NOMO-1 (cell line): ENCODE data around the gene SCGN.

Experiments
- DNase-seq, 2 experiments: peaks; one replicate each; lab custom pipeline; 2025; ENCODE audit not compliant: unreplicated experiment in 2 of 2; lab: John Stamatoyannopoulos, UW

SCGN gene

DNA sequence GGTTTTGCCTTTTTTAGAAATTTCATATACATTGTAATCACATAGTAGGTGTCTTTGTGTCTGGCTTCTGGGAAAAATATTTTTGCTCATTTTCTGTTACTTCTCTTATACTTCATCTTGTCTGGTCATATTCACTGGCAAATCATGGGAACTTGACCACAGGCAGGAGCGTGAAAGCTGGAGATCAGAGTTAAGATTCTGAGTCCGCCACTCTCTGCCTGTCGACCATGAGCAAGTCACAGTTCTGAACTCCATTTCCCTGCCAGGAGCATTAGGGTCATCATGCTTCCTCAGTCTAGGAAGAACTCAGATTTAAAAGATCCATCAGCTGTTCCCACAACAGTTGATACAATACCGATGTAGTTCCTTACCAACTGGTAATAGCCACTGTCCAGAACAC, 12.4 kb upstream of the SCGN start:
- no peak for DNase-seq

DNA sequence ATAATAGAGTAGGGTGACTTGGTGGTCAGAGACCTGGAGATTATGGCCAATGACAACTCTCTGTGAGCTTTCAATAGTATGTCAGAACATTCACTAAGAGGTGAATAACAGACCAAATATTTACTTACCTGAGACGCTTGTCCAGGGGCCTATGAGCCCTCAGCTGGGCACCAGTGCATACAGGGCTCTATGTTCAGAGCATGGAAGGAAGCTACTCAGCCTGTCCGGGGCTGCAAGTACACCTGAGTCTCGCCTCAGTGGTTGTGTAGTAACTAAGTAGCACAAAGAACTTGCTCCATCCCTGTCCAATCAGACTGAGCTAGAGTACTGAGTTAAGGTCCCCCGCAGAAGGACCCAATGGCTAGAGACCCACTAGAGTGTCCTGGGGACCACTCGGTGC, 11.6 kb upstream of the SCGN start:
- DNase-seq: no peak

DNA sequence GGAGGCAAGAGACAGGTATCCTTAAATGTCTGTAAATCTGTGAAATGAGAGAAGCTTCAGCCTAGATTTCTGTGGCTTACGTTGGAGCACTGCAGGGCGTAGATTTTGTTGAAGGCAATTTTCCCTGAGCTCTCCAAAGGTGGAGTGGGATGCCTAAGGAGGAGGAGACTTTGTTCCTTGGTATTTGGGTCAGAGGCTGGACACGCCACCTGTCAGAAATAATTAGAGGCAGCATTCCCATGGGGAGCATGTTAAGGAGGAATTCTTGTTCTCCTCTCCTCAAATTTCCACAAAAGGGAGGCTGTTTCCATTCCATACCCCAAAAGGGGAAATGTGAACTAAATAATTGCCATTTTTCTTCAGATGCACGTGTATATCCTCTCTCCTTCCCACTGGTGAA, 11.1 kb upstream of the SCGN start:
- DNase-seq: no peak

DNA sequence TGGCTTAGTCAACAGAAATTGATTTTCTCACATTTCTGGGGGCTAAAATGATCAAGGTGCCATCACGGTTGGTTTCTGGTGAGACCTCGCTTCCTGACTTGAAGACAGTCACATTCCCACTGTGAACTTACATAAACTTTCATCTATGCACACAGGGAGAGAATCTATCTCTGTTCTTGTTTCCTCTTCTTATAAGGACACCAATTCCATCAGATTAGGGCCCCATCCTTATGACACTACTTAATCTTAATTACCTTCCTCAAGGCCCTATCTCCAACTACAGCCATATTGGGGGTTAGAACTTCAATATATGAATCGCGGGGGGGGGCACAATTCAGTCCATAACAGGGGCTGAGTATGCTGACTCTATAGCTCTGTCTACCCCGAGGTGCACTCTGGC, 10.6 kb upstream of the SCGN start:
- no peak for DNase-seq

DNA sequence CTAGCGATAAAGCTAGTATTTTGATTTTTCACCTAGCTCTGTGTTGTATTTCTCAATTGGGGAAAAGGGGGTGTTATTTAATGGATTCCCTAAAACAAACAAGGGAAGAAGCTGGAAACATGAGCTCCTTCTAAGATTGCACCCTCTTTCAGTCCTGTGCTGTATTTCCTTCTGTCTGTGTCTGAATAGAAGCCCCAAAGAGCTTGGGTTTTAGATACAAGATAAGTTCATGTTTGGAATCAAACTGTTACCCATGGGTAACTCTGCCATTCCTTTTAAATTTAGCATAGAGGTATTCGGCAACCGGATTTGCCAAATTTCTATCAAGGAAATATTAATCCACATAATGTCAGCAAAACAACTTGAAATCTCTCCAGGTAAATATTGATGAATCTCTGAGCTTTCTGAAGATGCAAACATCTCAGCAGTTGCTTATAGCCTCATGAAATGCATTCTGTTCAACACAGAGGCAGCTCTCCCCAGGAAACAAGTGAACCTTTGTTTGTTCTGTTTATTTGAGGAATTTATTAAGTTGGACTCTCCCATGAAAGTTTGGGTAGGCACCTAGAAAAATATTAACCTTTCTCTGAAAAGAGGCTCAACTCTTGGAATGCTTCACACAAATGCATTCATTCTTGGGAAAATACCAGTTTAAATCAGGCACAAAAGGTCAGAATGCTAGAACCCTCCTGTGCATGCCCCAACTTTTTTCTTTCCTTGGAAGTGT, 9.9 kb upstream of the SCGN start:
- DNase-seq: no peak

DNA sequence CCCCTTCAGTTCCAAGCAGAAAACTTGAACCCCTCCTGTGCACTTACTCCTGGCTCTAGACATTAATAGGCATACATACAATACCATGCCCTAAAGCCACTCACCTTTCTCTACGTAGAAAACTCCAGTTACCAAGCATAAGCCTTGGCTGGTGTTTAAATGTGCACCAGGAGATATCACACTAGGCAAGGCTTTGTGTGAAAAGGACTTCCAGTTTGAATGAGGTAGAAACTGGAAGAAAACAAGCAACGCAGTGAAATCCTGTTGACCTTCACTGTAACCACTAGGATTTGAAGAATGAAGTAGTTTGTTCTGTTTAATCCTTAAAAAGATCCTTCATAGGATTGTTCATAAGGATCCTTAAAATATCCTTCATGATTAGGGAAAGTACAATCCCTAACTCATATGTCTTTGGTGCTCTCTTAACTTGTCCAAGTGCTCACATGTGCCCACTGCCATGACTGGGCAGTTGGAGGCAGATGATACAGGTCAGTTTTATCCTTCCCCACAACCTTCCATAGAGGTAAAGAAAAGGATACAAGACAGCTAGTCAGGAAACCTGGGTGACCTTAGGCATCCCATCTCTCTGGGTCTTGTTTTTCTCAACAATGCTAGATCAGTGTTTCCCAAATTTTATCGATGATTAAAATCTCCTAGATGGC, 9.2 kb upstream of the SCGN start:
- DNase-seq: no peak

DNA sequence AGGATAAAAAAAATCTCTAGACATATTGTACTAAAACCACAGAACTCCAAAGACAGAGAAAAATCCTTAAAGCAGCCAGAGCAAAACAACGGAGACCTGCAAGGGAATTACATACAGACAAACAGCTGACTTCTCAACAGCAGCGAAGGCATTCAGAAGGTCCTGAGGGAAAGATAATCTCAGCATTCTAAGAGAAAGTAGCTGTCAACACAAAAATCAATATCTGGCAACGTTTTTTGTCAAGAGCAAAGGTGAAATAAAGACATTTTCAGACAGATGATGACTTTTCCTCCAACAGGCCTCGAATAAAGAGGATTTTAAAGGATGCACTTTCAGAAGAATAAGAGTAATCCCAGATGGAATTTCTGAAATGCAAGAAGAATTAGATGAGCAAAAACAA, 6.1 kb upstream of the SCGN start:
- DNase-seq: no peak

DNA sequence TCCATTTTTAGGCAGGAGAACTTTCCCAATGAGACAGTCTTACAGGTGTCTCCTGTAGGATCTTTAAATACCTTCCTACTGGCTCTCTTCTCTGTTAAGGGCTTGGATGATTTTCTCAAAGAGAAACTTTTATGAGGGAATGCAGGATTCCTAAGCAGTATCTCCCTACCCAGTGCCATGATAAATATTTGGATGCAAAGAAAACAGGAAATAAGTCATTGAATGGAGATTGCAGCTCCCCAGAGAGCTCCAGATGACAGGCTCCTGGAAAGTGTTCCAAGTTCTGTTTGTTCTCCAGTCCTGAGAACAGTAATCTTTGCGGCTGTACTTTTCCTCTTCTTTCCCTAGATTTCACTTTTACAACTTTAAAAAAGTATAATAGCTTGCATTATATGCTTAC, 2.4 kb upstream of the SCGN start:
- DNase-seq: no peak

DNA sequence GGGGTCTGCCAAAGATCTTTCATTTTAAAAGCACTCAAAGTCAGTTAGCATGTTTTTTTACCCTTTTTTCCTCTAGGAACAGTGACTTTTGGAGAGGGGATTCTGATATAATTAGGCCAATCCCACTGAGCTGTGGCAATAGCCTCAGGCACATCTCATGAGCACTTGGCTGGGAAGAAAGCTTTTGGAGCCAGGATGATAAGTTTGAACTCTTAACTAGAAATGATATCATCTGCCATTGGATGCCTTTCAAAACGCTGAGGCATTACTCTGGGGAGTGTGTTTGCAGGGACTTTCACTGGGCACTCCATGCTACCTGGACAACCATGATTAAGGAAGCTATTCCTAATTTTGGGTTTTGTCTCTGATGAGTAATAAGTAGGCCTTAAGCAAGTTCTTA, 3.7 kb downstream of the SCGN start:
- DNase-seq: no peak

DNA sequence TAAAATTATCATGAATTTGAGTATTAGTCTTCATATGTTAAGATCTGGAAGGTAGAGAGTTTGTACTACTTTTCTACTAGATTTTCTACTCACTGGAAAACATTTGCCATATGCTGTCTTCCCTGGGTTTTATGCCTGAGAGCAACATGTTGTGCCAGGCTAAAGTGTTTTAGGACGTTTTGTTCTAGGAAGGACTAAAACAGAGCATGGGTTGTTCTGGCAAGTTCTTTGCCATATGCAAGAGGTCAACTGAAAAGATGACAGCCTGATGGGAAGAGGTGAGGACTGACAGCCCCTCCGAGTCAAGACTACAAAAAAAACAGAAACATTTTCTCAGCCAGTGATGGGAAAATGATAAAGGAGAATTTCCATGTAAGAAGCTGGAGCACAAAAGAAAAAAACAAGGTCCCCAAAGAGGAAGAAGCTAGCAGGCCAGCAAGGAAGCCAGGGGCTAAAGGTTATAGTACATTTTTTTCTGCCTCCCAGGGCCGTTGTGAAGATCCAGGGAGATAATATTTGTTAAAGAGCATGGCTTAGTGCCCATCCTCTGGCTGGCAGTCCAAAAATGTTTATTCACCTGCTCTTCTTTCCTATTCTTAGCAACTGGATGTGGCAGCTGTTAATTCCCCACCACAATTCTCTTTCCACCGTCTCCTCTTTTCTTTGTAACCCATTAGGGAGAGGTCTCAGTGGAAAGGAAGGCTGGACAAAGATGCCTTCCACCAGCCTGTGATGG, 7.8 kb downstream of the SCGN start:
- no peak for DNase-seq

DNA sequence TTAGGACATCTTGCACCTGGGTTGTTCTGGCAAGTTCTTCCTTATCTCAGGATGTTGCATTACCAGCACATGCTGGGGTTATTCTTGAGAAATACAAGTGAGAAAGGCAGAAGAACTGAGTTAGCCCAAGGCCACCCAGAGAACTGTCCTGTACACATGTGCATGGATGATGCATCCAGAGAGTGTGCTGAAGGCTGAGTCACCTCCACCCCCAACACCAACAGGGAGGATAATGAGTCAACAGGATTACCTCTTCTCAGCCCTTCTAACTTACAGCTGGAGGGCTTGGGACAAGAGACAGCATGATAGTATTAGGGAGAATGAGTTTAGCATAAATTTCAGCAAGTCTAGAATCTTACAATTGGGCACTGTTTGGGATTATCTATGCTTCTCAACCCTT, 8.5 kb downstream of the SCGN start:
- no peak for DNase-seq

DNA sequence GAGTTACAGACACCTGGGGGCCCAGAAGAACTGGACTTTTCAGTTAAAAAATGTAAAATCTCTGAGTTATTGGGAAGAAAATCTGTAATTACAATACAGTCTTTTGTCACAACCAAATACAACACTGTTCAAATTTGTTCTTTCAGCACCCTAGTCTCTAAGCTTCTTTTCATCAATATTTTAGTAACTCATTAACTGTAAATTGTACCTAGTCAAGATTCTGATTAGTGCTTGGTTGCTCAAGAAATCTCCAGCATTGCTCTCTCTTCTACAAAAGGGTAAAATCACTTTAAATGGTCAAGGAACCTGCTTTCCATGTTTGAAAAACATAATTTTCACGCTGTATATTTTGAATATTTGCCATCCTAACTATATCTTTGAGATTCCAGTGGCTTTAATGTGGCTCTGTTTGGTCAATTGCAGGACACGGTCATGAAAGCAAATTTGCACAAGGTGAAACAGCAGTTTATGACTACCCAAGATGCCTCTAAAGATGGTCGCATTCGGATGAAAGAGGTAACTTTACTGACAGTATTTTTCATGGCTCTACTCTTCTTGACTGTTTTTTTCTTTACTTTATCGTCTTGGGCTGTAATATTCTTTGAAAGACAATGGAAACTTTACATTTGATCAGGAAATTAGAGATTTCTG, 9.2 kb downstream of the SCGN start:
- no peak for DNase-seq

DNA sequence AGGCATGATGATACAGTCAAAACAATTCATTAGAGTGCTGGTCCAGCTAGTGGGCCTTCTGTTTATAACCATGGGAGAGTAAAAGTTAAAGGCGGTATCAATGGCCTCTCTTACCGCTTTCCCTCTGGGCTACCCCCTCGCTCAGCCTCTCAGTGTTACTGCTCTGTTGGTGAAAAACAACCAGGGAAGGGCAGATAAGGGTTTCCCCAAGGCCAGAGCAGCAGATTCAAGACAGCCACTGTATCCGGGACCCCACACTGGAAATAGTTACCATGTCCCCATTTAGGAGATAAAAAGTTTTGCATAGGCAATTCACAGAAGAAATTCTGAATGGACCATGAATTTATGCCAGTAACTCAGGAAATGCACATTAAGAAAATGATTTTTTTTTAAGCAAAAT, 13.4 kb downstream of the SCGN start:
- no peak for DNase-seq

DNA sequence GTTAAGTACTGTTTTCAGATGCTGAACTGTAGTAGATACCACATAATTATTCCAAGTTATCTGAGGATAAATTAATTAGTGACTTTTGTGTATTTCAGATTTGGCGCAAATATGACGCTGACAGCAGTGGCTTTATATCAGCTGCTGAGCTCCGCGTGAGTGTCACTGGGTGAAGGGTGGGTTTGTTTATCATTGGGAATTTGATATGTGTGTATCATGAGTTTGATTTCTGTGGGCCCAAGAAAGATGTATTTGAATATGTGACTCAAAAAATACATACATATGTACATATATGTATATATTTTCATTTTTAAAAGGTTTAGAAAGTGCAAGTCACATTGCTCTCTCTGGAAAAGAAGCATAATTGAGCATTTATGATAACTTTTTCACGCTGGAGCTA, 17.4 kb downstream of the SCGN start:
- no peak for DNase-seq

DNA sequence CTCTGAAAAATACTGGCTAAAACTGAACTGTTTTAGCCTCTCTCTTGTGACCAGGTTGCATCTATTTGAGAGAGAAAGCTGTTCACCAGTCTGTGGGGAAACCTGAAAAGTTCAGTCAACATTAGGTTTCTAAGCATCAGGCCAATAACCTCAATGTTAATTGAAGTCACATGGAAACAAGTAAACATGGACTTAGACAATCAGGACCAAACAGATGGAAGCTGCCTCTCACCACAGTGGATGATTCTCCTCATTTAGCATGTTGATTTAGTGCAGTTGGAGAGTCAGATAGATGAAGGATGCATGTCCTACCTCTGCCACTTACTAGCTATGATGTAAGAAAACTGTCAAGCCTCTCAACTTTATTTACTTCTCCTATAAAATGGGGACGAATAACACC, 18.2 kb downstream of the SCGN start:
- DNase-seq: no peak

DNA sequence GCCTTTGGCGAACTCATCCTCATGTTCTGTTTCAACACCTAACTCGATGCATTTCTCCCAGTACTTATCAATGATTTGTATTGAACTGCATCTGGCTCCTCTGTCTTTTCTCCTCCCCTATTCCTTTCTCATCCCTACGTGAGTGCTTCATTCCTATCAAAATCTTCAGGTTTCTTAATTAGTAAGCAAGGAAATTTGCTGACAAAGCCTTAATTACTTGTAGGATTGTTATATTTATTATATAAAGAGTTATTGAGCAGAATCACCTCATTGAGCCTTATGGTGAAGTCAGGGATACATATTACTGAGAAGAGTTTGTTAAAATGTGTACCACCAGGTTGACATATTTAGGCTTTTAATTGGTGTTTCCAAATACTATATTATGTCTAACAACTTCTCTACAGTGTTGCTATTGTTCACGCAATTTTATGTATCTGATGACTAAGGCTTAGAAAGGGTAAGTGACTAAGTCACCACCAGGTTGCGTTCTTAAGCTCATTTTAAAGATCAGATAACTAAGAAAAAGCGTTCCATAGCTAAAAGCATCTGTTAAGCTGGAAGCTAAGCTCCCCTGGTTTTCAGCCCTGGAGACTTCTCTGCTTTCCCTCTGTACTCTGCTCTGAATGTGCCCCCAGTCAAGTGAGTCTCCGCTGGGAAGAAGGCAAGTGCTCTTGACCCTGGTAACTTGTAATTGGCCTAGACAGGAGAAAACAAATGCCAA, 18.9 kb downstream of the SCGN start:
- peak; percentile 16 to 47 for DNase-seq

DNA sequence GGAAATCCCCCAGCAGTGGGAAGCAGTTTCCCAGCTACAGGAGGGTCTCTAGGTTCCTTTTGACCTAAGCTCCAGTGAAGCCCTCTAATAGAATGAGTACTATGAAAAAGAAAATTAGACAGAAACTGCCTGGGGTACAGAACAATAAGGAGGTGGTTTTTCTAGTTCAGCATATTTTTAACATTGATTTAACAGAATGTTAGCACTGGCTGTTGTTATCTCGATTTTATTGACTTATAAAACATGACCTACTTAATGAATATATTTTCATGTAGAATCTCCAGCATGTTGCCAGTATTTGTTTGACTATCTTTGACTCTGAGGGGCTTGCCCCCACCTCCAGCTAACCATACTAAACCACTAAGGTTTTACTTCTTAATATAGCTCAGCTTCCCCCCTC, 19.6 kb downstream of the SCGN start:
- no peak for DNase-seq

DNA sequence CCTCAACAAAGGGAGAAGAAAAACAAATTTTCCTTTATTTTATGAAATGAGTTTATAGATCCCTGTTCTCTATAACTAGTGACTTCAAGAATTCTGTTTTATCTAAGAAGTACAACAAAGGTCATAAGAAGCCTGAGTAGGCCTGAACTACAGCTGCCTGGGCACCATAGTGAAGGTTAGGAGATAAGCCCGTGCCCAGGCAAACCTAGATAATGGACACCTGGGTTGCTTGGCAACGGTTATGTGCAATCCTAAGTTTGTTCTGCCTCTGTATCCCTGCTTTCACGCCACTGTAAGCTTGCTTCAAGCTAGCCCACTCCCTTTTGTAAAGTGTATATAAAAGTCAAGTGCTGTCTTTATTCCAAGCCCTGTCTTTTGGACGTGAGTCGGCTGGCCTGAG, 23.2 kb downstream of the SCGN start:
- no peak for DNase-seq

DNA sequence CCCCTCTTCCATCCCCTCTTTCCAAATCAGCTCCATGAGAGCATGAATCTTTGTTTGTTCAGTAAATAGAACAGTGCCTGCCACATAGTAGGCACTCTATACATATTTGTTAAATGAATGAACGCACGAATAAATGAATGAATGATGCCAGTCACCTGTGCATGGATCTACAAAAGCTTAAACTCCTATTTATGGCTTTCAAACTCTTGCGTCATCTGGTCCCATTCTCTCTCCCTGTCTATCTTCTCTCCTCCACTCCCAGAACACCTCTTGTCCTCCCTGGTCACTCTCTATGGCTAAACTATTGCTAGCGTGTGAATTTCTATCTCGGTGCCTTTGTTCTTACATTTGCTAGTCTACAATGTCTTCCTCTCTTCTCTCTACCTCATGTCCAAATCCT, 24.8 kb downstream of the SCGN start:
- DNase-seq: no peak

DNA sequence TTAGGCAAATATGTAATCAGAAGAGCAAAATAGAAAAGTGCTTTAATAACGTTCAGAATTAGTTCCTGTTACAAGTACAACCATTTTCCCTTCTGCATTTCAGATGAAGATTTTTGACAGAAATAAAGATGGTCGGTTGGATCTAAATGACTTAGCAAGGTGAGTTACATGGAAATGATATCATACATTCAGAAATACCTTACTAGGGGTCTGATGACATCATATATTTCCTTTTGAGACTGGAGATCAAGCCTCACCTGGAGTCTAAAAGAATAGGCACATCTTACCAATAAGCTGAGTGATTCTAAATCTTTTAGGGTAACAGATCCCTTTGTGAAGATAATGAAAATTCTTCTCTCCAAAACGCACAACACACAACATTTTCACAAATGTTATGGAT, 29.8 kb downstream of the SCGN start:
- DNase-seq: no peak

DNA sequence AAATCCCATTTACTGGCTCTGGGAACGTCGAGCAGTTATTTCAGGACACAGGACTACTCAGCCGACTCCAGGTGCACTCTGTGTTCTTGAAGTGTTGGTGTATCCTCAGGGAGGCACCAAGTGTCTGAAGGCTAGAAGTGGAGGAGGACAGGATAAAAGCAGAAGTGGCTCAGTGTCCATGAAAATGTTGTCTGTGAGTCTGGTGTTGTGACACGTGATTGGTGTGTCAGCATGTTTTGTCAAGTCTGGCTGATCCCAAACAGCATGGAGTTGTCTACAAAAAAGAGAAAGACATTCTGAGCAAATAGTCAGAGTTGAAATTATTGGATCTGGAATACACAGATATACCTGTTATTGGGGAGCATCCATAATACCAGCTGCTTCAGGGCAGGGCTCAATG, 30.3 kb downstream of the SCGN start:
- DNase-seq: peak in 1 of 2 experiments; percentile 18
